Measurements from ENCODE around the gene AFF3.

GRCh38 chr2:99675130-99675661 is 467.2 kb downstream of the AFF3 start:
- TF ChIP-seq TARDBP (IDR thresholded peaks at IDR 0.05): no peak
- no peak for TF ChIP-seq ZNF384 (IDR thresholded peaks at IDR 0.05)
- no peak for TF ChIP-seq FOXM1 (IDR thresholded peaks at IDR 0.05; ENCODE audit: borderline replicate concordance)
- no peak for TF ChIP-seq PKNOX1 (IDR thresholded peaks at IDR 0.05)
- TF ChIP-seq FOXA1 (IDR thresholded peaks at IDR 0.05): no peak
- TF ChIP-seq HDGF (IDR thresholded peaks at IDR 0.05; ENCODE audit: borderline replicate concordance): no peak
- no peak for TF ChIP-seq L3MBTL2 (conservative IDR thresholded peaks at IDR 0.05)
- no peak for TF ChIP-seq LEF1 (IDR thresholded peaks at IDR 0.05; ENCODE audit: borderline replicate concordance)
- no peak for TF ChIP-seq SP1 (IDR thresholded peaks at IDR 0.05)

Data from HEK293T (cell line).